Measurements from ENCODE around the gene ZNF488.

- TF ChIP-seq POLR2A (IDR thresholded peaks at IDR 0.05) (no peak), CTCF (IDR thresholded peaks at IDR 0.05) (no peak), EP300 (IDR thresholded peaks at IDR 0.05) (no peak)
These were observed 51.7 kb downstream of the ZNF488 start for GRCh38 chr10:47332371-47332770.

Measured in ovary (tissue), 3 donors.